GM18498 (cell line): ENCODE results near the gene DMBX1.

Source experiments
- ATAC-seq: cut with Tn5 transposase; IDR thresholded peaks from one replicate; pipeline ENCODE4 v1.9.1; 2021; ENCODE audit warnings: mild to moderate bottlenecking, moderate library complexity; ENCODE audit not compliant: unreplicated experiment

The DMBX1 gene

GRCh38 chr1:46458846-46459245 is 30.8 kb upstream of the DMBX1 start:
- ATAC-seq, result no peak

DNA sequence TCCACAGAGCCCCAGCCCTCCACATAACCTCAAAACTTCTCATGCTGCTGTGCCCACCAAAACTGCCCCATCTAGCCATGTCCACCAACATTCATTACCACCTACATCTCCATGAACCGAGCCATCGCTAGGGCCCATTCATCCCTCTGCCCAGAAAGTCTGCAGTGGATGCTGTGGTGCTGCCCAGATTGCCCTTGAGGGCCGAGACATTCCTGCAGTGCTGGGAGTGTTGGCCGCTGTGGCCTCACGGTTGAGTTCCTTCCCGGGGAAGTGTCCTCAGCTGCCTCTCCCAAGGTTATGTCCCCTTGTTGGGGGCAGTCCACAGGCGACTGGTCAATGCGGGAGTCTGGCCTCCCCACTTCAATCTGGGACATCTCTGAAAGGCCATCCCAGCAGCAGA is 30.3 kb upstream of the DMBX1 start:
- no peak for ATAC-seq

DNA sequence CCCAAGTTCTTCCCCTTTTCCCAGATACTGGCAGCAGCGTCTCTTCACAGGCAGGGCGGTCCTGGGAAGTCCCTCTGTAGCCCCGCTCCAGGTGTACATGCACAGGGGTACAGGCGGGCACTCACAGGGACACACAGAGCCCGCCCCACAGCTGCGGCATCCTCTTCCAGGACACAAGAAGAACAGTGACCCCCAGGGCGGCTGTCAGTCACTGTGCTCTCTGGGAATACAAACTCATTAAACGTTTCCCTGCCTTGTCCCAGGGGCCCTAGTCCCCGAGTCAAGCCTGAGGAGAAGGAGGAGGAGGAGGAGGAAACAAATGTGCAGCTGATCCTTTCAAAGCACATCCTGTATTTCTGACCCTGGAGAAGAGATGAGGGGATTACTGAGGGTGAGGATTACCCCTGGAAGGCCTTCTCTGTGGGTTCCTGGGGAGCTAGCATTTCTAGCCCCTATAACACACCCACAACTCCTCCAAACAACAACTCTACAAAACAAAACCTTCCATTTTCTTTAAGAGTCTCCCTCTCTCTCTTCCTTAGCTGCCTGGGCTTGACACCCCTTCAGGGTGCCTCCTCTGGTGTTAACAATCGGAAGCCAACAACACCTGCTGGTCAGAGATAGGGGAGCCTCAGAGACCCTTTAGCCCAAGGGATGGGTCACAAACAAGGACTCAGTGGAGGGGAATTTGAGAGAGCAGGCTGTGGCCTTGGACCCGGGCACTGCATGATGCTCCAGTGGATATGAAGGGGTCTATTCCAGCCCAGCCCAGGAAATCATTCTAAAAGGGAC is 28.4 kb upstream of the DMBX1 start:
- ATAC-seq, result no peak

- no peak for ATAC-seq
Observed at GRCh38 chr1:46461809-46462448, 27.7 kb upstream of the DMBX1 start.

DNA sequence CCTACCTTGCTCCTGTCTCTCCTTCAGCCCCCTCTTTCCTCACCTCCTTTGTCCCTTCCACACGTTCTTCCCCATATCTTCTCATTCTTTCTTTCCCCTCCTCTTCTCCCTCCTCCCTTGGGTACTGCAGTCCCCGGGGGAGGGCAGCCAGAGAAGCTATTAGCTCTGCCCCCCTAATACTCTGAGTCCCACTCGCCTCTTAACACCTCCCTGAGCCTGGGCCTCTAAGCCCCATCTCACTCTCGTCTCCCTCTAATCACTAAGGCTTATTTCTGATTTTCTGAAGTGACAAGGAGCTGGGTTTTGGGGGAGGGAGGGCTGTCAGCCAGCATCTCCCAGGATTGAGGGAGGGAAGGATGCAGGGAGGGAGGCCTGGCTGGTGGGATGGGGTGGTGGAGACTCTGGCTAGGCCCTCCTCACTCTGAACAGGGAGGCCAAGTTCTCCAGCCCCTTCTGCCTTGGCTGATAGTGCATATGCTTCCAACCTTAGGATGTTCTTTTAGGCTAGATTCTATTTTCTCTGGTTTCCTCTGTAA is 25.6 kb upstream of the DMBX1 start:
- no peak for ATAC-seq

- no peak for ATAC-seq
Observed at GRCh38 chr1:46464915-46465314, 24.7 kb upstream of the DMBX1 start.

GRCh38 chr1:46465981-46466476 is 23.6 kb upstream of the DMBX1 start:
- ATAC-seq, result no peak

DNA sequence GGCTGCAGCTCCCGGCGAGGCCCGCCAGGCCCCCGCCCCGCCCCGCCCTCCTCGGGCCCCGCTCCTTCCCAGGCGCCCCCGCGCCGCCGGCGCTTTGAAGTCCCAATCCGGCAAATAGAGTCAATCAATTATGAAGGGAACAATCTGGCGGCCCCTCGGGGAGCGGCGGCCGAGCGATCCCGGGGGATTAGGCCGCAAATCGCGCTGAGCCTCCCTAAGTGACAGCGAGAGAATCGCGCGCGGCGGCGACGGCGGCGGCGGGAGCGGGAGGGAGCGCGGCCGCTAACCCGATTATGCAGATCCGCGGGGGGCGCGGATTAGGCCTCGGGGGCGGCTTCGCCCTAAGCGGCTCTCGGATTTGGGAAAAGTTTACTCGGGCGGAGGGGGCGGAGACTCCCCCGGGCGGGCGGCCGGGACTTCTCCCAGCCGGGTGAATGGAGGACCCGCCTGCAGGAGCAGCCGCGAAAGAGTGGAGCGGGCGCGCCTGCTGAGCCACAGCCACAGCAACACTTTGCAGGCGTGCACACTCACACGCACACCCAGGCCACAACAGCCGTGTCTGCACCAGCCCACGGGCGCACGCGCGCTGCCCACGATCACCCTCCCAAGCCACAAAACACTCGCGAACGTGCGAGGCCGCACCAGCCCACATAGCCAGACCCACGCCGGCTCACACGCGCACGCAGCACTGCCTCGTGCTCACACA is 23.0 kb upstream of the DMBX1 start:
- no peak for ATAC-seq

DNA sequence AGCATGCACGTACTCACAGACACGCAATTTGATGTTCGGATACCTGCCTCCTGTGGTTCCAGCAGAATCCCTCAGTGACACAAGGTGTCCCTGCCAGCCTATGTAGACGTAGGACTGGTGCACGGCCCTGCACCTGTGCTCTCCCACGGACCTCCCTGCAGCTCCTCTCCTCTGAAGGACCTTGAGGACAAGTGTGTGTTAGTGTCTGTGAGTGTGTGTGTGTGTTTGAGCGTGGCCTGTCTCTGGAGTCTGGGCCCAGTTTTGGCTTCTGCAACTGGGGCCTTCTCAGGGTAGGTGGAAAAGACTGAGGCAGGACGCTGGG is 22.5 kb upstream of the DMBX1 start:
- ATAC-seq, result no peak

GRCh38 chr1:46469881-46470280 is 19.8 kb upstream of the DMBX1 start:
- no peak for ATAC-seq

DNA sequence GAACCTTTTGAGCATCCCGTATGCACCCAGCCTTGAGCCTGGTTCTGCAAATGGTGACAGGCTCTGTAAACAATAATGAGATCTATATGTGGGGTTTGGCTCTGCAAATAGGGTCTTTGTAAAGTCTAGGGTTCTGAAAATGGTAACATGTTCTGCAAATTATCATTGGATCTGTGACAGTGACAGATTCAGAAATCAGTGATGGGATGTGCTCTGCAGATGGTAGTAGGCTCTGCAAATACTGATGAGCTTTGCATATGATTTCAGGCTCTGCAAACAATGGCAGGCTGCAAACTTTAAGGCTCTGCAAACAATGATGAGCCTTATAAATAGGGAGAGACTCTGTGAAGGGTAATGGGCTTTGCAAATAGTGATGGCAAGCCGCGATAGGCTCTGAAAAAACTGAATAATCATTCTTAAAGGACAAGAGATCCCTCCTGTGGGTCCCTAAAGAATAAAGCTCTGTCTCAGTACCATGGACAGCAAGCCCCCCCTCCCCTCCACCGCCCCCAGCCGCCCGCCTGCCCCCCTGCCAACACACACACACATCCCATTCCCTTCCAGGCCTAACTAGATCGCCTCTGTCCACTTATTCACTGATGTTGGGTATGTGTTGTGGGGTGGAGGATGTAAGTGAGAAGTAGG is 17.7 kb upstream of the DMBX1 start:
- no peak for ATAC-seq

DNA sequence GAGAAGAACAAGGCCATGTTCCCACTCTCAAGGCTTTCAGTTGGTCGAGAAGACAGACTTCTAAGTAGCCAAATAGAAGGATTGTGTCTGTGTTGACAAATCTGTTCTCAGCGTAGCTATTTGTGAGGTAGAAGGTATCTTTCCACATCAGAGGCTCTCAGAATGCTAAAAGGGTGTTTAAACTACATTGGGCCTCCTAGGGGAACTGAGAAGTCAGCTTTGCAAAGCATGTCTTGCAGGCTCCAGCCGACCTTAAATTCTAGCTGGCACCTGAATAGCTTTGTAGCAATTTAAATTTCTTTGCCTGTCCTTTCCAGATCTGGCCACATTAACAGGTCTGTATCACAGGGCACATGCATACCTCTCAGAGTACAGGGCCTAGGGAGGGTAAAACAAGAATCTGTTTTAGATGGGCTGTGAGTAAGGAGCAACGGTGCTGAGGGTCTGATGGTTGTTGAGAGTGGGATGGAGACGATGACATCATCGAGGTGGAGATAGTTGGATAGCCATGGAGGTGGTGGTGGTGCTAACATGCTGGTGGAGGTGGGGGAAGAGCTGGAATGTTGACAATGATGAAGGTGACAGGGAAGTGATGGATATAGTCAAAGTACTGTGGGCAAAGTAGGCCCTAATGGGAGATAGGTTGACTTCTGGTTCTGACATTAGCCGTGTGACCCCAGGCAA is 17.0 kb upstream of the DMBX1 start:
- ATAC-seq, result no peak

DNA sequence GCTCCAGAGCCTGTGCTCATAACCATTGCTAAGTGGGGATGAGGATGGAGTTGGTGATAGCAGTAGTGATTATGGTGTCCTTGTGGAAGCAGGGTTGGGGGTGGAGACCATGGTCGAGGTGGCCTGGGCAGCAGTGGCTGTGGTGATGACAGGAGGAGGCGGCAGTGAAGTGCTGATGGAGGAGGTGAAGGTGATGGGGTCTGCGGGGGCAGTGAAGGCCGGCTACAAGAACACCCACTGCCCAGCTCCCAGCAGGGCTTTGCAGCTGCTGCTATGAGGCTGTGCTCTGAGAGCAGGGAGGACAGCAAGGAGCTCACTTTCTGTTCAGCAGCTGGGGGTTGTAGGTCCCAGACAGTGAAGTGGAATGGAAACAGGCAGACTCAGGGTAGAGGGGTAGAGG is 15.6 kb upstream of the DMBX1 start:
- ATAC-seq, result no peak

GRCh38 chr1:46474570-46474969 is 15.1 kb upstream of the DMBX1 start:
- no peak for ATAC-seq

- no peak for ATAC-seq
Observed at GRCh38 chr1:46476673-46477072, 13.0 kb upstream of the DMBX1 start.

GRCh38 chr1:46477153-46477929 is 12.3 kb upstream of the DMBX1 start:
- ATAC-seq, result peak; percentile 65

GRCh38 chr1:46478721-46479485 is 10.7 kb upstream of the DMBX1 start:
- no peak for ATAC-seq

GRCh38 chr1:46479744-46480350 is 9.8 kb upstream of the DMBX1 start:
- no peak for ATAC-seq
